Mammary epithelial cell (primary cell): ENCODE measurements around the gene SPATA31C1.

ENCODE experiments used
- EZH2 ChIP-seq: IDR thresholded peaks from 2 replicates; pipeline ENCODE4 v1.6.1; 2012; ENCODE audit warnings: low read length, inconsistent platforms, borderline replicate concordance
- TF ChIP-seq, protein P1 (sequence below), 2 donors: IDR thresholded peaks in 1 of 2; conservative IDR thresholded peaks in 1 of 2; 2 replicates each; pipeline ENCODE4 v1.5.1; 2011 to 2012; ENCODE audit warnings: inconsistent platforms in 2 of 2, low read length in 2 of 2, mild to moderate bottlenecking in 2 of 2, control low read depth in 1 of 2, low read depth in 1 of 2; ENCODE audit not compliant: insufficient read depth in 1 of 2; ENCODE audit errors: extremely low read depth in 1 of 2

DNA sequence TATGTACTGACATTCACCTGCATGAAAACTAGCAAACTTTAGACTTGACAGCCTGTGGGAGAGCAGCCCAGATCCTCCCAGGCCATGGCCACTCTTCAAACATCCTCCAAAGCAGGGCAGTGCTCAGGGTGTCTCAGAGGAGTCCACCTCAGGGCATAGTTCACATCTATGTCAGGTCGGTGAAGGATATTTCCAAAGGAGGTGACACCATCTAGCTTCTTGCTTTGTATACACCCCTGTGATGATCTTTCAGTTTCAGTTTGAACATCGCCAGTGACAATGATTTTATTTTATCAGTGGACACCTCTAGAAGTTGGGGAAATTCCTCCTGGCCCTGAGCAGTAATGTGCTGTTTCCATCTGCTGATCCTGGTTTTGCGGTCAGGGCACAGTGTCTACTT is 36.5 kb downstream of the SPATA31C1 start:
- TF ChIP-seq, protein P1, sequence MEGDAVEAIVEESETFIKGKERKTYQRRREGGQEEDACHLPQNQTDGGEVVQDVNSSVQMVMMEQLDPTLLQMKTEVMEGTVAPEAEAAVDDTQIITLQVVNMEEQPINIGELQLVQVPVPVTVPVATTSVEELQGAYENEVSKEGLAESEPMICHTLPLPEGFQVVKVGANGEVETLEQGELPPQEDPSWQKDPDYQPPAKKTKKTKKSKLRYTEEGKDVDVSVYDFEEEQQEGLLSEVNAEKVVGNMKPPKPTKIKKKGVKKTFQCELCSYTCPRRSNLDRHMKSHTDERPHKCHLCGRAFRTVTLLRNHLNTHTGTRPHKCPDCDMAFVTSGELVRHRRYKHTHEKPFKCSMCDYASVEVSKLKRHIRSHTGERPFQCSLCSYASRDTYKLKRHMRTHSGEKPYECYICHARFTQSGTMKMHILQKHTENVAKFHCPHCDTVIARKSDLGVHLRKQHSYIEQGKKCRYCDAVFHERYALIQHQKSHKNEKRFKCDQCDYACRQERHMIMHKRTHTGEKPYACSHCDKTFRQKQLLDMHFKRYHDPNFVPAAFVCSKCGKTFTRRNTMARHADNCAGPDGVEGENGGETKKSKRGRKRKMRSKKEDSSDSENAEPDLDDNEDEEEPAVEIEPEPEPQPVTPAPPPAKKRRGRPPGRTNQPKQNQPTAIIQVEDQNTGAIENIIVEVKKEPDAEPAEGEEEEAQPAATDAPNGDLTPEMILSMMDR (conservative IDR thresholded peaks at IDR 0.05 in 1 of 2, IDR thresholded peaks at IDR 0.05 in 1 of 2; ENCODE audit: extremely low read depth in 1 of 2, insufficient read depth in 1 of 2, low read depth in 1 of 2, low read length in 2 of 2): no peak
- no peak for TF ChIP-seq EZH2
